Smooth muscle cell (in vitro differentiated cells): ENCODE data around the gene ADGRG3. TPM values are rescaled to one million over a fixed set of nuclear protein-coding genes. Genes with fewer than 3 reads are reported as not detected.
"Not testable (repeated sequence)": the region's sequence is repeated elsewhere in the genome, so short reads cannot be mapped to it uniquely, and the experiment has no call there.

Source experiments
- DNase-seq: peaks from one replicate; lab custom pipeline; 2025; ENCODE audit not compliant: unreplicated experiment; lab: John Stamatoyannopoulos, UW
- H2AFZ ChIP-seq: fragments of 200-600 bp; sonication (generic); 2 replicates; pipeline ENCODE4 v1.6.0; 2016; ENCODE audit warnings: antibody characterized with exemption, low read depth, mild to moderate bottlenecking
- H3F3A ChIP-seq: fragments of 200-600 bp; sonication (generic); 2 replicates; pipeline ENCODE4 v1.6.0; 2017; ENCODE audit warnings: antibody characterized with exemption, low read depth
- H3K27ac ChIP-seq: fragments of 200-600 bp; sonication (generic); 2 replicates; pipeline ENCODE4 v1.5.1; 2016; ENCODE audit warnings: low read depth, mild to moderate bottlenecking
- H3K27me3 ChIP-seq: fragments of 200-600 bp; sonication (generic); 2 replicates; pipeline ENCODE4 v1.6.1; 2016; ENCODE audit warnings: low read depth, mild to moderate bottlenecking
- H3K36me3 ChIP-seq: fragments of 200-600 bp; sonication (generic); 2 replicates; pipeline ENCODE4 v1.5.1; 2016; ENCODE audit warnings: low read depth
- H3K4me1 ChIP-seq: fragments of 200-600 bp; sonication (generic); 2 replicates; pipeline ENCODE4 v1.5.1; 2016; ENCODE audit warnings: low read depth
- H3K4me2 ChIP-seq: fragments of 200-600 bp; sonication (generic); 2 replicates; pipeline ENCODE4 v1.6.0; 2016; ENCODE audit warnings: mild to moderate bottlenecking
- H3K4me3 ChIP-seq: fragments of 200-600 bp; sonication (generic); 2 replicates; pipeline ENCODE4 v1.5.1; 2016; ENCODE audit warnings: mild to moderate bottlenecking
- H3K79me2 ChIP-seq: fragments of 200-600 bp; sonication (generic); 2 replicates; pipeline ENCODE4 v1.6.0; 2016; ENCODE audit warnings: low read depth, mild to moderate bottlenecking
- H3K9ac ChIP-seq: fragments of 200-600 bp; sonication (generic); 2 replicates; pipeline ENCODE4 v1.6.0; 2016; ENCODE audit warnings: low read depth
- H3K9me3 ChIP-seq: fragments of 200-600 bp; sonication (generic); replicated peaks from 2 replicates; pipeline ENCODE4 v1.5.1; 2016; ENCODE audit warnings: low read depth
- H4K20me1 ChIP-seq: fragments of 200-600 bp; sonication (generic); 2 replicates; pipeline ENCODE4 v1.6.0; 2016; ENCODE audit warnings: low read depth
- WGBS: methylation state at CpG from one replicate; pipeline ENCODE4 v1.1.7; 2016; ENCODE audit warnings: low lambda C conversion rate; 5-methylcytosine and 5-hydroxymethylcytosine counted together
- polyA plus RNA-seq: library from polyadenylated mRNA; unstranded; fragments of >200 nt; fragmentation: Nextera tagmentation; extraction: Ambion mirVana; gene quantifications from 2 replicates; pipeline ENCODE4 v1.2.1, GENCODE V29; 2016
- total RNA-seq: library from RNA; depleted of rRNA; stranded (reverse); fragments of >200 nt; gene quantifications from 2 replicates; pipeline ENCODE4 v1.2.3, GENCODE V29; 2014
- TF ChIP-seq, protein P1 (sequence below): fragments of 200-600 bp; sonication (generic); IDR thresholded peaks from 2 replicates; pipeline ENCODE4 v1.5.1; 2017; ENCODE audit warnings: borderline replicate concordance, mild to moderate bottlenecking, antibody characterized with exemption; ENCODE audit not compliant: insufficient read depth, poor library complexity, severe bottlenecking

The ADGRG3 gene
- total and polyA plus RNA-seq, 2 experiments from 2014 or later = 0.13 TPM; not detected in 1

- Histone ChIP-seq H2AFZ (no peak overlapping the region), H3K27ac (no peak overlapping the region), H3K4me3 (no peak overlapping the region), H3K79me2 (no peaks in the 10 kb centered on the region), H4K20me1 (no peaks in the 10 kb centered on the region), H3K9me3 (no peaks in the 10 kb centered on the region), H3K4me1 (no peaks in the 10 kb centered on the region), H3K36me3 (no peaks in the 10 kb centered on the region), H3F3A (no peaks in the 10 kb centered on the region), H3K27me3 (no peaks in the 10 kb centered on the region), H3K9ac (no peak overlapping the region), H3K4me2 (no peak overlapping the region)
- TF ChIP-seq, protein P1, sequence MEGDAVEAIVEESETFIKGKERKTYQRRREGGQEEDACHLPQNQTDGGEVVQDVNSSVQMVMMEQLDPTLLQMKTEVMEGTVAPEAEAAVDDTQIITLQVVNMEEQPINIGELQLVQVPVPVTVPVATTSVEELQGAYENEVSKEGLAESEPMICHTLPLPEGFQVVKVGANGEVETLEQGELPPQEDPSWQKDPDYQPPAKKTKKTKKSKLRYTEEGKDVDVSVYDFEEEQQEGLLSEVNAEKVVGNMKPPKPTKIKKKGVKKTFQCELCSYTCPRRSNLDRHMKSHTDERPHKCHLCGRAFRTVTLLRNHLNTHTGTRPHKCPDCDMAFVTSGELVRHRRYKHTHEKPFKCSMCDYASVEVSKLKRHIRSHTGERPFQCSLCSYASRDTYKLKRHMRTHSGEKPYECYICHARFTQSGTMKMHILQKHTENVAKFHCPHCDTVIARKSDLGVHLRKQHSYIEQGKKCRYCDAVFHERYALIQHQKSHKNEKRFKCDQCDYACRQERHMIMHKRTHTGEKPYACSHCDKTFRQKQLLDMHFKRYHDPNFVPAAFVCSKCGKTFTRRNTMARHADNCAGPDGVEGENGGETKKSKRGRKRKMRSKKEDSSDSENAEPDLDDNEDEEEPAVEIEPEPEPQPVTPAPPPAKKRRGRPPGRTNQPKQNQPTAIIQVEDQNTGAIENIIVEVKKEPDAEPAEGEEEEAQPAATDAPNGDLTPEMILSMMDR = no peak
- 96% methylated on average over 12 of the region's 12 CpGs for WGBS
- no peak for DNase-seq
Measured at GRCh38 chr16:57669476-57670162, 1.5 kb downstream of the ADGRG3 start.

DNA sequence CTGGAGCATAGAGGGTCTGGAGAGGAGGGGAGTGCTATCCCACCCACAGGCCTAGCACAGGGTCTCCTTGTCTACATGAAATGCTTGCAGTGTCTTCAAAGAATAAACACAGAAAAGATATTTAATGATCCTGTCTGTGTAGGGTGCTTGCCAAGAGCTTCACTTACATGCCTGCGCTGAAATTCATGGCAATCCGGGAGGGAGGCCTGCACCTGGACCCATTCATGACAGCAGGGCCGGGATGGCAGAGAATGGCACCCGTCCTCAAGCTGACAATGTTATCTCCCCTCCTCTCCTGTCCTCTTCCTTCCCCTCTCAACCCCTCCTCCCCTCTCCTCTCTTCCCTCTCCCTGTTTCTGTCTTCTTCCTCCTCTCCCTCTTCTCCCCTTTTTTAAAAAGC is 2.1 kb downstream of the ADGRG3 start:
- no peaks in the 10 kb centered on the region for H3K79me2 ChIP-seq
- H3K9ac ChIP-seq = no peak overlapping the region
- no peaks in the 10 kb centered on the region for H3F3A ChIP-seq
- H3K36me3 ChIP-seq = no peaks in the 10 kb centered on the region
- TF ChIP-seq, protein P1 = no peak
- DNase-seq = no peak
- H3K4me1 ChIP-seq = peaks cover 2% of the 10 kb centered on the region
- H3K27me3 ChIP-seq = no peaks in the 10 kb centered on the region
- H3K4me3 ChIP-seq = no peak overlapping the region
- H3K27ac ChIP-seq = no peak overlapping the region
- no peaks in the 10 kb centered on the region for H3K9me3 ChIP-seq
- no peaks in the 10 kb centered on the region for H4K20me1 ChIP-seq
- 91% methylated on average over 4 of the region's 4 CpGs for WGBS
- no peak overlapping the region for H2AFZ ChIP-seq
- no peak overlapping the region for H3K4me2 ChIP-seq

DNA sequence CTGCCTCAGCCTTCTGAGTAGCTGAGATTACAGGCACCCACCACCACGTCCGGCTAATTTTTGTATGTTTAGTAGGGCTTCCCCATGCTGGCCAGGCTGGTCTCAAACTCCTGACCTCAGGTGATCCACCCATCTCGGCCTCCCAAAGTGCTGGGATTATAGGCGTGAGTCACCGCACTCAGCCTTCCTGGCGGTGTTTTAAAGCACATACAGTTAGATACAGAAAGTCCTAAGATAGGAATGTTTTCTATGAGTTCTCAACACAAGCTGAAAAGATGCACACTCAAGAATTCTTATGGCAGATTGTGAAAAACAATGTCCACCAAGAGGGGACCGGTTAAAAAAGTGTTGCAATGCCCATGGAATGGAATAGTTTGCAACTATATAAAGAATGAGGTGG is 3.3 kb downstream of the ADGRG3 start:
- not testable (repeated sequence) for H3K4me2 ChIP-seq, H3K27ac ChIP-seq, H2AFZ ChIP-seq, DNase-seq, H3K27me3 ChIP-seq, H3K4me3 ChIP-seq, H3K79me2 ChIP-seq, H3F3A ChIP-seq, H3K9ac ChIP-seq, H3K36me3 ChIP-seq, H4K20me1 ChIP-seq, H3K9me3 ChIP-seq
- peaks cover 12% of the 10 kb centered on the region for H3K4me1 ChIP-seq
- WGBS = 45% methylated on average over 7 of the region's 7 CpGs

DNA sequence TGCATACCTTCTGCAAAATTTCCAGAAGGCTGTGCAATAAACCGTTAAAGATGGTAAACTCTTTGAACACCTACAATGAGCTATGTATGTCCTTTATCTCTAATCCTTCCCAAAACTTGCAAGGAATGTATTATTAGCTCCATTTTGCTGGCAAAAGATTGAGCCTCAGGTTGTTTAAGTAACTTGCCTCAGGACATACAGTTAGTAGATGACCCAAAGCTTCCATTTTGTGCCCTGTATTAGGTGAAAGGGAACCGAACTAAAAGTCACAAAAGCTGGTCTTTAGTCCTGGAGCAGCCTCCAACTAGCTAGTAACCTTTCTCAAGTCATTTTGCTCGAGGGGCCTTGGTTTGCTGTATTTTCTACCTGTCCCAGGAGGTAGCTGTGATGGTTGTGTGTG is 4.3 kb downstream of the ADGRG3 start:
- WGBS = 86% methylated on average over 3 of the region's 3 CpGs
- Histone ChIP-seq H3F3A (no peaks in the 10 kb centered on the region), H3K27ac (no peak overlapping the region), H2AFZ (no peak overlapping the region), H3K27me3 (no peaks in the 10 kb centered on the region), H4K20me1 (no peaks in the 10 kb centered on the region), H3K9me3 (no peaks in the 10 kb centered on the region), H3K79me2 (no peaks in the 10 kb centered on the region), H3K4me2 (no peak overlapping the region), H3K4me1 (peaks cover 12% of the 10 kb centered on the region), H3K36me3 (no peaks in the 10 kb centered on the region), H3K4me3 (no peak overlapping the region), H3K9ac (no peak overlapping the region)
- DNase-seq = no peak
- TF ChIP-seq, protein P1 = no peak
